Fibroblast of lung (primary cell): Measurements from ENCODE around the gene BABAM2. TPM values are rescaled to one million over a fixed set of nuclear protein-coding genes. Genes with fewer than 3 reads are reported as not detected.

ENCODE experiments used
- DNase-seq, 2 donors: peaks; one replicate each; pipeline versions ENCODE4 v3.0.0 to v3.0.0-alpha.2; 2010; ENCODE audit warnings: low read depth in 2 of 2
- H2AFZ ChIP-seq: 2 replicates; pipeline ENCODE4 v1.5.1; 2012; ENCODE audit warnings: low read length, control low read depth, inconsistent platforms
- H3K27ac ChIP-seq: 2 replicates; pipeline ENCODE4 v1.5.1; 2011; ENCODE audit warnings: low read length, control low read depth; ENCODE audit not compliant: insufficient read depth
- H3K27me3 ChIP-seq: 2 replicates; pipeline ENCODE4 v1.5.1; 2011; ENCODE audit warnings: mild to moderate bottlenecking, low read length; ENCODE audit not compliant: control insufficient read depth, insufficient read depth
- H3K36me3 ChIP-seq: 2 replicates; pipeline ENCODE4 v1.5.1; 2011; ENCODE audit warnings: low read length; ENCODE audit not compliant: control insufficient read depth, insufficient read depth
- H3K4me1 ChIP-seq: 2 replicates; pipeline ENCODE4 v1.5.1; 2011; ENCODE audit warnings: low read length; ENCODE audit not compliant: control insufficient read depth, insufficient read depth; ENCODE audit errors: extremely low read depth
- H3K4me2 ChIP-seq: 2 replicates; pipeline ENCODE4 v1.5.1; 2011; ENCODE audit warnings: low read length, control low read depth; ENCODE audit not compliant: insufficient read depth; ENCODE audit errors: extremely low read depth
- H3K4me3 ChIP-seq, 4 experiments: fragments of 200-600 bp in 1 of 4; sonication (generic) in 1 of 4; replicated peaks in 1 of 4; 2 replicates each; pipeline ENCODE4 v1.5.1; 2011 to 2016; ENCODE audit warnings: low read length in 4 of 4, low read depth in 3 of 4, mild to moderate bottlenecking in 3 of 4, control low read depth in 2 of 4, inconsistent platforms in 1 of 4, mixed read lengths in 1 of 4; ENCODE audit not compliant: insufficient read depth in 1 of 4; ENCODE audit errors: control extremely low read depth in 1 of 4
- H3K79me2 ChIP-seq: 2 replicates; pipeline ENCODE4 v1.5.1; 2012; ENCODE audit warnings: mild to moderate bottlenecking, low read length, inconsistent platforms; ENCODE audit not compliant: control insufficient read depth, insufficient read depth
- H3K9ac ChIP-seq: 2 replicates; pipeline ENCODE4 v1.5.1; 2011; ENCODE audit warnings: mild to moderate bottlenecking, low read length, control low read depth; ENCODE audit not compliant: insufficient read depth
- H3K9me3 ChIP-seq: 2 replicates; pipeline ENCODE4 v1.5.1; 2012; ENCODE audit warnings: low read depth, low read length; ENCODE audit not compliant: control insufficient read depth, insufficient read depth
- H4K20me1 ChIP-seq: 2 replicates; pipeline ENCODE4 v1.5.1; 2011; ENCODE audit warnings: low read length; ENCODE audit not compliant: control insufficient read depth, insufficient read depth; ENCODE audit errors: extremely low read depth
- CTCF ChIP-seq, 2 donors: IDR thresholded peaks in 1 of 2; conservative IDR thresholded peaks in 1 of 2; 1 replicate in 1 of 2; 2 replicates in 1 of 2; pipeline ENCODE4 v1.5.1; 2011 to 2012; ENCODE audit warnings: low read length in 2 of 2, control low read depth in 1 of 2, inconsistent platforms in 1 of 2, low read depth in 1 of 2, mild to moderate bottlenecking in 1 of 2
- EZH2 ChIP-seq: IDR thresholded peaks from 2 replicates; pipeline ENCODE4 v1.5.1; 2012; ENCODE audit warnings: low read length, control low read depth, mild to moderate bottlenecking; ENCODE audit errors: missing control alignments
- polyA plus RNA-seq, 2 donors: library from polyadenylated mRNA; depleted of rRNA in 1 of 2; stranded (reverse) in 1 of 2; unstranded in 1 of 2; fragments of >200 nt; gene quantifications; 2 replicates each; pipeline ENCODE4 v1.2.1, GENCODE V29; 2011 to 2012; ENCODE audit warnings: missing spikeins in 1 of 2
- total RNA-seq: library from RNA; depleted of rRNA; stranded (reverse); fragments of >200 nt; gene quantifications from 2 replicates; pipeline ENCODE4 v1.2.1, GENCODE V29; 2014

Gene BABAM2
- total and polyA plus RNA-seq, 2 donors (not counting 1 experiment from before 2014, with no cell fraction given) = 25.6 to 33.4 TPM

- H3K27ac ChIP-seq = no peak overlapping the region
- H3K36me3 ChIP-seq = no peaks in the 10 kb centered on the region
- no peak for TF ChIP-seq EZH2
- no peak for TF ChIP-seq CTCF (conservative IDR thresholded peaks at IDR 0.05 in 1 of 2, IDR thresholded peaks at IDR 0.05 in 1 of 2; ENCODE audit: low read depth in 1 of 2, low read length in 2 of 2)
- H3K4me3 ChIP-seq = no peak overlapping the region
- H4K20me1 ChIP-seq = no peaks in the 10 kb centered on the region
- no peaks in the 10 kb centered on the region for H3K9me3 ChIP-seq
- DNase-seq = peak in 1 of 2 donors; percentile 32
- no peak overlapping the region for H3K9ac ChIP-seq
- no peaks in the 10 kb centered on the region for H3K4me1 ChIP-seq
- H2AFZ ChIP-seq = no peak overlapping the region
- H3K4me2 ChIP-seq = no peak overlapping the region
- H3K79me2 ChIP-seq = no peaks in the 10 kb centered on the region
- H3K27me3 ChIP-seq = no peaks in the 10 kb centered on the region
Measured at GRCh38 chr2:27844821-27845255, 45.7 kb upstream of the BABAM2 start.

GRCh38 chr2:27847333-27847732 lies 43.2 kb upstream of the BABAM2 start:
- Histone ChIP-seq H3K4me1 (no peaks in the 10 kb centered on the region), H3K27me3 (no peaks in the 10 kb centered on the region), H3K9me3 (no peaks in the 10 kb centered on the region), H3K4me2 (no peak overlapping the region), H3K27ac (no peak overlapping the region), H3K9ac (no peak overlapping the region), H3K36me3 (no peaks in the 10 kb centered on the region), H3K4me3 (no peak overlapping the region), H3K79me2 (no peaks in the 10 kb centered on the region), H2AFZ (no peak overlapping the region), H4K20me1 (no peaks in the 10 kb centered on the region)
- TF ChIP-seq EZH2 = no peak
- TF ChIP-seq CTCF (conservative IDR thresholded peaks at IDR 0.05 in 1 of 2, IDR thresholded peaks at IDR 0.05 in 1 of 2; ENCODE audit: low read depth in 1 of 2, low read length in 2 of 2) = no peak
- DNase-seq = no peak

GRCh38 chr2:27849558-27850205 lies 40.8 kb upstream of the BABAM2 start:
- Histone ChIP-seq H3K27ac (no peak overlapping the region), H3K27me3 (no peaks in the 10 kb centered on the region), H3K9me3 (no peaks in the 10 kb centered on the region), H3K9ac (no peak overlapping the region), H3K36me3 (no peaks in the 10 kb centered on the region), H3K4me3 (no peak overlapping the region), H4K20me1 (no peaks in the 10 kb centered on the region), H3K4me2 (no peak overlapping the region), H3K4me1 (no peaks in the 10 kb centered on the region), H2AFZ (no peak overlapping the region), H3K79me2 (no peaks in the 10 kb centered on the region)
- no peak for TF ChIP-seq CTCF (conservative IDR thresholded peaks at IDR 0.05 in 1 of 2, IDR thresholded peaks at IDR 0.05 in 1 of 2; ENCODE audit: low read depth in 1 of 2, low read length in 2 of 2)
- no peak for TF ChIP-seq EZH2
- peak in 1 of 2 donors; percentile 35 for DNase-seq
